Vagina (tissue), 2 donors: ENCODE data around the gene CHRD.

ENCODE experiments used
- POLR2A ChIP-seq, 2 donors: fragments of 450-650 bp; IDR thresholded peaks; one replicate each; pipeline ENCODE4 v1.6.1; 2017; ENCODE audit warnings: antibody characterized with exemption in 2 of 2, mild to moderate bottlenecking in 2 of 2, moderate library complexity in 2 of 2
- POLR2AphosphoS5 ChIP-seq, 2 donors: sonication (generic); formaldehyde crosslinking; IDR thresholded peaks; one replicate each; pipeline ENCODE4 v1.9.0; 2017; ENCODE audit warnings: antibody characterized with exemption in 2 of 2, mild to moderate bottlenecking in 2 of 2, low read depth in 1 of 2; ENCODE audit not compliant: insufficient read depth in 1 of 2
- TF ChIP-seq, protein P1 (sequence below), 3 experiments: fragments of 450-650 bp in 2 of 3; fragments of 200-600 bp in 1 of 3; sonication (generic) in 1 of 3; IDR thresholded peaks; one replicate each; pipeline ENCODE4 v1.5.1; 2017 to 2019; ENCODE audit warnings: antibody characterized with exemption in 3 of 3, mild to moderate bottlenecking in 2 of 3, moderate library complexity in 2 of 3

GRCh38 chr3:184332370-184333090 is 47.3 kb upstream of the CHRD start:
- TF ChIP-seq POLR2A (IDR thresholded peaks at IDR 0.05), result no peak
- TF ChIP-seq, protein P1, sequence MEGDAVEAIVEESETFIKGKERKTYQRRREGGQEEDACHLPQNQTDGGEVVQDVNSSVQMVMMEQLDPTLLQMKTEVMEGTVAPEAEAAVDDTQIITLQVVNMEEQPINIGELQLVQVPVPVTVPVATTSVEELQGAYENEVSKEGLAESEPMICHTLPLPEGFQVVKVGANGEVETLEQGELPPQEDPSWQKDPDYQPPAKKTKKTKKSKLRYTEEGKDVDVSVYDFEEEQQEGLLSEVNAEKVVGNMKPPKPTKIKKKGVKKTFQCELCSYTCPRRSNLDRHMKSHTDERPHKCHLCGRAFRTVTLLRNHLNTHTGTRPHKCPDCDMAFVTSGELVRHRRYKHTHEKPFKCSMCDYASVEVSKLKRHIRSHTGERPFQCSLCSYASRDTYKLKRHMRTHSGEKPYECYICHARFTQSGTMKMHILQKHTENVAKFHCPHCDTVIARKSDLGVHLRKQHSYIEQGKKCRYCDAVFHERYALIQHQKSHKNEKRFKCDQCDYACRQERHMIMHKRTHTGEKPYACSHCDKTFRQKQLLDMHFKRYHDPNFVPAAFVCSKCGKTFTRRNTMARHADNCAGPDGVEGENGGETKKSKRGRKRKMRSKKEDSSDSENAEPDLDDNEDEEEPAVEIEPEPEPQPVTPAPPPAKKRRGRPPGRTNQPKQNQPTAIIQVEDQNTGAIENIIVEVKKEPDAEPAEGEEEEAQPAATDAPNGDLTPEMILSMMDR (IDR thresholded peaks at IDR 0.05), result no peak
- no peak for TF ChIP-seq POLR2AphosphoS5 (IDR thresholded peaks at IDR 0.05; ENCODE audit: insufficient read depth in 1 of 2, low read depth in 1 of 2)
